Stimulated activated CD8-positive, alpha-beta memory T cell treated with anti-CD3 and anti-CD28 coated beads, Interleukin-7, amount 100 ng/mL, for 4 hours (primary cell): Measurements from ENCODE around the gene SAC3D1.
A peak's percentile ranks its signal among the peaks of the same experiment; 100 is the strongest.
"Not testable (repeated sequence)": the region's sequence is repeated elsewhere in the genome, so short reads cannot be mapped to it uniquely, and the experiment has no call there.

Source experiments
- DNase-seq, 2 donors: peaks; one replicate each; pipeline ENCODE4 v3.0.0-alpha.2; 2020; ENCODE audit warnings: low read depth in 2 of 2

Gene SAC3D1

GRCh38 chr11:65040847-65041622, at the start of gene SAC3D1:
Gene SAC3D1, plus strand, starts transcription at chr11:65041210. Its CDS starts 83 bp downstream, at chr11:65041293.
- DNase-seq = peak; percentile 68 to 81

GRCh38 chr11:64994318-64994717, 46.7 kb upstream of the SAC3D1 start:
- no peak for DNase-seq

GRCh38 chr11:64996327-64996709, 44.7 kb upstream of the SAC3D1 start:
- no peak for DNase-seq

- DNase-seq = no peak
Measured at GRCh38 chr11:64996710-64997380, 44.2 kb upstream of the SAC3D1 start, which contains the start of gene BATF2. Gene BATF2, minus strand, starts transcription at chr11:64996971. Its CDS starts 57 bp downstream, at chr11:64996914.

GRCh38 chr11:64998141-64998540, 42.9 kb upstream of the SAC3D1 start:
- DNase-seq = no peak

- no peak for DNase-seq
Measured at GRCh38 chr11:64998690-64999431, 42.1 kb upstream of the SAC3D1 start.

GRCh38 chr11:64999478-64999877, 41.5 kb upstream of the SAC3D1 start:
- no peak for DNase-seq

- no peak for DNase-seq
Measured at GRCh38 chr11:65002706-65003105, 38.3 kb upstream of the SAC3D1 start.

- DNase-seq = no peak
Measured at GRCh38 chr11:65003282-65003681, 37.7 kb upstream of the SAC3D1 start.

- not testable (repeated sequence) for DNase-seq
Measured at GRCh38 chr11:65003968-65004367, 37.0 kb upstream of the SAC3D1 start.

- no peak for DNase-seq
Measured at GRCh38 chr11:65008016-65008415, 33.0 kb upstream of the SAC3D1 start.

GRCh38 chr11:65008873-65009272, 32.1 kb upstream of the SAC3D1 start:
- DNase-seq = no peak

- DNase-seq = peak; percentile 84
Measured at GRCh38 chr11:65013130-65013887, 27.7 kb upstream of the SAC3D1 start.

- DNase-seq = peak; percentile 74 to 86
Measured at GRCh38 chr11:65013888-65014725, 26.9 kb upstream of the SAC3D1 start, which contains the start of gene ARL2. Gene ARL2, plus strand, starts transcription at chr11:65014160. Its CDS starts 48 bp downstream, at chr11:65014208.

GRCh38 chr11:65014726-65015227, 26.2 kb upstream of the SAC3D1 start:
- DNase-seq = no peak

GRCh38 chr11:65016705-65017104, 24.3 kb upstream of the SAC3D1 start:
- no peak for DNase-seq

- DNase-seq = no peak
Measured at GRCh38 chr11:65017937-65018336, 23.1 kb upstream of the SAC3D1 start.

- DNase-seq = no peak
Measured at GRCh38 chr11:65019824-65020223, 21.2 kb upstream of the SAC3D1 start.

GRCh38 chr11:65021003-65021402, 20.0 kb upstream of the SAC3D1 start:
- DNase-seq = no peak

- DNase-seq = no peak
Measured at GRCh38 chr11:65021509-65021908, 19.5 kb upstream of the SAC3D1 start.
